GM23338 (cell line): ENCODE results near the gene FAM174C. TPM values are rescaled to one million over a fixed set of nuclear protein-coding genes. Genes with fewer than 3 reads are reported as not detected.

Source experiments
- ATAC-seq: fragments of 200-7000 bp; cut with Tn5 transposase; 3 replicates; pipeline ENCODE4 v1.9.1; 2020
- DNase-seq: peaks from one replicate; pipeline ENCODE4 v3.0.0-alpha.2; 2015; ENCODE audit warnings: low spot score
- H2AFZ ChIP-seq: fragments of 200-600 bp; sonication (generic); 2 replicates; pipeline ENCODE4 v1.8.0; 2016; ENCODE audit warnings: antibody characterized with exemption, mild to moderate bottlenecking, moderate library complexity
- H3F3A ChIP-seq: fragments of 200-600 bp; sonication (generic); replicated peaks from 2 replicates; pipeline ENCODE4 v1.8.0; 2017; ENCODE audit warnings: antibody characterized with exemption, mixed run types, low read depth
- H3K27ac ChIP-seq: fragments of 200-600 bp; sonication (generic); 2 replicates; pipeline ENCODE4 v1.6.1; 2016; ENCODE audit warnings: low read depth
- H3K27me3 ChIP-seq: fragments of 200-600 bp; sonication (generic); 2 replicates; pipeline ENCODE4 v1.8.0; 2016; ENCODE audit warnings: mild to moderate bottlenecking, mixed run types, moderate library complexity; ENCODE audit not compliant: insufficient read depth
- H3K36me3 ChIP-seq: fragments of 200-600 bp; sonication (generic); 2 replicates; pipeline ENCODE4 v1.8.0; 2016; ENCODE audit warnings: mild to moderate bottlenecking; ENCODE audit not compliant: insufficient read depth
- H3K4me1 ChIP-seq: fragments of 200-600 bp; sonication (generic); 2 replicates; pipeline ENCODE4 v1.8.0; 2016; ENCODE audit warnings: mild to moderate bottlenecking, moderate library complexity; ENCODE audit not compliant: insufficient read depth
- H3K4me2 ChIP-seq: fragments of 200-600 bp; sonication (generic); 2 replicates; pipeline ENCODE4 v1.7.1; 2017; ENCODE audit warnings: mixed run types
- H3K4me3 ChIP-seq: fragments of 200-600 bp; sonication (generic); 2 replicates; pipeline ENCODE4 v1.6.1; 2016; ENCODE audit warnings: mixed run types
- H3K79me2 ChIP-seq: fragments of 200-600 bp; sonication (generic); replicated peaks from 2 replicates; pipeline ENCODE4 v1.8.0; 2017; ENCODE audit warnings: mild to moderate bottlenecking; ENCODE audit not compliant: insufficient read depth
- H3K9me2 ChIP-seq: fragments of 200-600 bp; sonication (generic); 2 replicates; pipeline ENCODE4 v1.8.0; 2017; ENCODE audit not compliant: insufficient read depth
- H4K20me1 ChIP-seq: fragments of 200-600 bp; sonication (generic); replicated peaks from 2 replicates; pipeline ENCODE4 v1.8.0; 2017; ENCODE audit warnings: mild to moderate bottlenecking; ENCODE audit not compliant: insufficient read depth
- H3K27ac Mint-ChIP-seq: 2 replicates; pipeline ENCODE4 v1.8.0; 2020; ENCODE audit warnings: inconsistent platforms, mild to moderate bottlenecking, moderate library complexity, mixed read lengths
- H3K27me3 Mint-ChIP-seq: 3 replicates; pipeline ENCODE4 v1.8.0; 2022; ENCODE audit warnings: low read depth, mild to moderate bottlenecking, moderate library complexity, mixed read lengths, inconsistent platforms; ENCODE audit not compliant: insufficient read depth, poor library complexity
- H3K36me3 Mint-ChIP-seq: 3 replicates; pipeline ENCODE4 v1.8.0; 2021; ENCODE audit warnings: low read depth, mild to moderate bottlenecking, inconsistent platforms, moderate library complexity, mixed read lengths
- H3K4me1 Mint-ChIP-seq: 3 replicates; pipeline ENCODE4 v1.8.0; 2020; ENCODE audit warnings: mild to moderate bottlenecking, inconsistent platforms, mixed read lengths
- H3K4me3 Mint-ChIP-seq: 3 replicates; pipeline ENCODE4 v1.8.0; 2021; ENCODE audit warnings: moderate library complexity, mild to moderate bottlenecking, inconsistent platforms, mixed read lengths
- H3K9me3 Mint-ChIP-seq: 3 replicates; pipeline ENCODE4 v1.8.0; 2020; ENCODE audit warnings: moderate library complexity, mild to moderate bottlenecking, inconsistent platforms, mixed read lengths
- CREB1 ChIP-seq: fragments of 250-450 bp; sonication (Bioruptor Pico); IDR thresholded peaks from 2 replicates; pipeline ENCODE4 v1.5.0; 2020; ENCODE audit warnings: low read depth, mild to moderate bottlenecking, moderate library complexity
- JUNB ChIP-seq: IDR thresholded peaks from one replicate; pipeline ENCODE4 v1.6.1; 2016; ENCODE audit warnings: antibody characterized with exemption; ENCODE audit not compliant: unreplicated experiment
- ZNF331 ChIP-seq: fragments of 250-450 bp; sonication (Bioruptor Pico); IDR thresholded peaks from 2 replicates; pipeline ENCODE4 v1.5.0; 2020; ENCODE audit warnings: low read depth, mild to moderate bottlenecking, moderate library complexity
- polyA plus RNA-seq: library from polyadenylated mRNA; unstranded; fragments of >200 nt; fragmentation: Nextera tagmentation; extraction: Ambion mirVana; gene quantifications from 2 replicates; pipeline ENCODE4 v1.2.1, GENCODE V29; 2016
- total RNA-seq: library from RNA; depleted of rRNA; stranded (reverse); fragments of >200 nt; shearing (Covaris generic); gene quantifications from 2 replicates; pipeline ENCODE4 v1.2.3, GENCODE V29; 2014
- TF ChIP-seq, protein P1 (sequence below), 2 experiments: fragments of 200-600 bp in 1 of 2; sonication (generic) in 1 of 2; conservative IDR thresholded peaks; 2 replicates each; pipeline versions ENCODE4 v1.5.1 to v1.6.1; 2016 to 2017; ENCODE audit warnings: antibody characterized with exemption in 2 of 2, low read depth in 2 of 2, mild to moderate bottlenecking in 2 of 2, moderate library complexity in 1 of 2
- TF ChIP-seq, protein P2 (sequence below): fragments of 250-450 bp; sonication (Bioruptor Pico); IDR thresholded peaks from 2 replicates; pipeline ENCODE4 v1.5.0; 2020; ENCODE audit warnings: mild to moderate bottlenecking, moderate library complexity
- TF ChIP-seq, protein P3 (sequence below): IDR thresholded peaks from 2 replicates; pipeline ENCODE4 v1.6.1; 2016; ENCODE audit warnings: antibody characterized with exemption
- TF ChIP-seq, protein P4 (sequence below): IDR thresholded peaks from one replicate; pipeline ENCODE4 v1.6.1; 2018; ENCODE audit warnings: antibody characterized with exemption; ENCODE audit not compliant: unreplicated experiment

Gene FAM174C
- total and polyA plus RNA-seq, 2 experiments from 2014 or later, result 60.4 to 68.0 TPM

DNA sequence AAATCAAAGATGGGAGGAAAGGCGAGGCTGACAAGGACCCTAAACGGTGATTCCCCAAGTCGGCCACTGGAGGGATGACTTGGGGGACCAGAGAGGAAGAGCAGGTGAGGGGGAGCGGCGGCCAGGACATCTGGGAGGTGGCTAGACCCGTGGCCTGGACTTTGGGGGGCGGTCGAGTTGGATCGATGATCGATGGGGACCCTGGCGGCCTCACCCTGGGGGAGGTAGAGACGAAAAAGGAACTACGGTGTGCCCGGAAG is 13.9 kb upstream of the FAM174C start (continued):
- TF ChIP-seq, protein P1, sequence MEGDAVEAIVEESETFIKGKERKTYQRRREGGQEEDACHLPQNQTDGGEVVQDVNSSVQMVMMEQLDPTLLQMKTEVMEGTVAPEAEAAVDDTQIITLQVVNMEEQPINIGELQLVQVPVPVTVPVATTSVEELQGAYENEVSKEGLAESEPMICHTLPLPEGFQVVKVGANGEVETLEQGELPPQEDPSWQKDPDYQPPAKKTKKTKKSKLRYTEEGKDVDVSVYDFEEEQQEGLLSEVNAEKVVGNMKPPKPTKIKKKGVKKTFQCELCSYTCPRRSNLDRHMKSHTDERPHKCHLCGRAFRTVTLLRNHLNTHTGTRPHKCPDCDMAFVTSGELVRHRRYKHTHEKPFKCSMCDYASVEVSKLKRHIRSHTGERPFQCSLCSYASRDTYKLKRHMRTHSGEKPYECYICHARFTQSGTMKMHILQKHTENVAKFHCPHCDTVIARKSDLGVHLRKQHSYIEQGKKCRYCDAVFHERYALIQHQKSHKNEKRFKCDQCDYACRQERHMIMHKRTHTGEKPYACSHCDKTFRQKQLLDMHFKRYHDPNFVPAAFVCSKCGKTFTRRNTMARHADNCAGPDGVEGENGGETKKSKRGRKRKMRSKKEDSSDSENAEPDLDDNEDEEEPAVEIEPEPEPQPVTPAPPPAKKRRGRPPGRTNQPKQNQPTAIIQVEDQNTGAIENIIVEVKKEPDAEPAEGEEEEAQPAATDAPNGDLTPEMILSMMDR (conservative IDR thresholded peaks at IDR 0.05; ENCODE audit: low read depth in 2 of 2), result peak; percentile 35 to 39

DNA sequence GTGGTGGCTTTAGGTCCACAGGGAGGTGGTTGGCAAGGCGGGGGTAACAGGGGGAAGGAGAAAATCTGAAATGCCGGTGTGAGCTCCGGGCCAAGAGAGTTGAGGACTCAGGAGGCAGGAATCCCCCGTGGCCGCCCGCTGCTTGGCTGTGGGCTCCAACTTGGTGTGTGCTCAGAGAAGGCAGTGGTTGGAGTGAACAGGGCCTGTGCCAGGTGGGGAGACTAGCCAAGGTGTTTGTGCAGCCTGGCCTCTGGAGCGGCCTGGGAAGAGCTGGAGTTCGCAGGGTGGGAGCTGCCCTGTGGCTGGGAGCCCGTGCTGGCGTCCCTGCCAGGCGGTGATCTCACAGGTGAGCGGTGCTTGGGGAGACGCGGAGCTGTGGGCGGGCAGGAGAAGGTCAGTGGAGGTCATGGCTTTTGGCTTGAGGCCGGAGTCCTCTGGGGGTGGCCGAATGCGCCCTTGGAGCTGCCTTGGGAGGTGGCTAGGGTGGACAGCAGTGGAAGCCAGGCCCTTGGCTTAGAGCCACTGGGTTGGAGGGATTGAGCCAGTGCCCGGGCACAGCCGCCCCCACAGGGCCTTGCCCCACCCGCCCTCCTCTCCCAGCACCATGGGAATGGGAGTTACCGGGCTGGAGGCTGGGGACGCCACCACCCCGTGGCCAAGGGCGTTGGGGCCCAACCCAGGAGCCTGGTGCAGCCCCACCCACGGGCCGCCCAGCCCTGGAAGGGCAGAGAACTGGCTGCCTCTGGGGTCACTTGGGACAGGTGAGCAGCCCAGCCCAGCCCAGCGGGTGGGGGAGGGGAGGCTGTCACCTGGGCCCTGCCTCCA is 13.3 kb upstream of the FAM174C start:
- DNase-seq (no peak), ATAC-seq (peak; percentile 0; the same call in 2 of the 3 replicates)
- peak overlapping the region; percentile 100 for H3K4me2 ChIP-seq
- H3K27me3 ChIP-seq, result no peaks in the 10 kb centered on the region
- Mint-ChIP-seq H3K27me3 (peaks cover 38% of the 10 kb centered on the region), H3K9me3 (no peaks in the 10 kb centered on the region; the same call in 1 of the 3 replicates), H3K27ac (peak overlapping the region; percentile 94), H3K4me3 (peak overlapping the region; percentile 92), H3K4me1 (peaks cover 60% of the 10 kb centered on the region), H3K36me3 (peaks cover 29% of the 10 kb centered on the region)
- H3K79me2 ChIP-seq, result peaks cover 14% of the 10 kb centered on the region
- H3K4me3 ChIP-seq, result peak overlapping the region; percentile 95
- TF ChIP-seq CREB1 (CRISPR knock-in tag) (no peak), ZNF331 (CRISPR knock-in tag) (no peak), JUNB (no peak)
- TF ChIP-seq, protein P2, sequence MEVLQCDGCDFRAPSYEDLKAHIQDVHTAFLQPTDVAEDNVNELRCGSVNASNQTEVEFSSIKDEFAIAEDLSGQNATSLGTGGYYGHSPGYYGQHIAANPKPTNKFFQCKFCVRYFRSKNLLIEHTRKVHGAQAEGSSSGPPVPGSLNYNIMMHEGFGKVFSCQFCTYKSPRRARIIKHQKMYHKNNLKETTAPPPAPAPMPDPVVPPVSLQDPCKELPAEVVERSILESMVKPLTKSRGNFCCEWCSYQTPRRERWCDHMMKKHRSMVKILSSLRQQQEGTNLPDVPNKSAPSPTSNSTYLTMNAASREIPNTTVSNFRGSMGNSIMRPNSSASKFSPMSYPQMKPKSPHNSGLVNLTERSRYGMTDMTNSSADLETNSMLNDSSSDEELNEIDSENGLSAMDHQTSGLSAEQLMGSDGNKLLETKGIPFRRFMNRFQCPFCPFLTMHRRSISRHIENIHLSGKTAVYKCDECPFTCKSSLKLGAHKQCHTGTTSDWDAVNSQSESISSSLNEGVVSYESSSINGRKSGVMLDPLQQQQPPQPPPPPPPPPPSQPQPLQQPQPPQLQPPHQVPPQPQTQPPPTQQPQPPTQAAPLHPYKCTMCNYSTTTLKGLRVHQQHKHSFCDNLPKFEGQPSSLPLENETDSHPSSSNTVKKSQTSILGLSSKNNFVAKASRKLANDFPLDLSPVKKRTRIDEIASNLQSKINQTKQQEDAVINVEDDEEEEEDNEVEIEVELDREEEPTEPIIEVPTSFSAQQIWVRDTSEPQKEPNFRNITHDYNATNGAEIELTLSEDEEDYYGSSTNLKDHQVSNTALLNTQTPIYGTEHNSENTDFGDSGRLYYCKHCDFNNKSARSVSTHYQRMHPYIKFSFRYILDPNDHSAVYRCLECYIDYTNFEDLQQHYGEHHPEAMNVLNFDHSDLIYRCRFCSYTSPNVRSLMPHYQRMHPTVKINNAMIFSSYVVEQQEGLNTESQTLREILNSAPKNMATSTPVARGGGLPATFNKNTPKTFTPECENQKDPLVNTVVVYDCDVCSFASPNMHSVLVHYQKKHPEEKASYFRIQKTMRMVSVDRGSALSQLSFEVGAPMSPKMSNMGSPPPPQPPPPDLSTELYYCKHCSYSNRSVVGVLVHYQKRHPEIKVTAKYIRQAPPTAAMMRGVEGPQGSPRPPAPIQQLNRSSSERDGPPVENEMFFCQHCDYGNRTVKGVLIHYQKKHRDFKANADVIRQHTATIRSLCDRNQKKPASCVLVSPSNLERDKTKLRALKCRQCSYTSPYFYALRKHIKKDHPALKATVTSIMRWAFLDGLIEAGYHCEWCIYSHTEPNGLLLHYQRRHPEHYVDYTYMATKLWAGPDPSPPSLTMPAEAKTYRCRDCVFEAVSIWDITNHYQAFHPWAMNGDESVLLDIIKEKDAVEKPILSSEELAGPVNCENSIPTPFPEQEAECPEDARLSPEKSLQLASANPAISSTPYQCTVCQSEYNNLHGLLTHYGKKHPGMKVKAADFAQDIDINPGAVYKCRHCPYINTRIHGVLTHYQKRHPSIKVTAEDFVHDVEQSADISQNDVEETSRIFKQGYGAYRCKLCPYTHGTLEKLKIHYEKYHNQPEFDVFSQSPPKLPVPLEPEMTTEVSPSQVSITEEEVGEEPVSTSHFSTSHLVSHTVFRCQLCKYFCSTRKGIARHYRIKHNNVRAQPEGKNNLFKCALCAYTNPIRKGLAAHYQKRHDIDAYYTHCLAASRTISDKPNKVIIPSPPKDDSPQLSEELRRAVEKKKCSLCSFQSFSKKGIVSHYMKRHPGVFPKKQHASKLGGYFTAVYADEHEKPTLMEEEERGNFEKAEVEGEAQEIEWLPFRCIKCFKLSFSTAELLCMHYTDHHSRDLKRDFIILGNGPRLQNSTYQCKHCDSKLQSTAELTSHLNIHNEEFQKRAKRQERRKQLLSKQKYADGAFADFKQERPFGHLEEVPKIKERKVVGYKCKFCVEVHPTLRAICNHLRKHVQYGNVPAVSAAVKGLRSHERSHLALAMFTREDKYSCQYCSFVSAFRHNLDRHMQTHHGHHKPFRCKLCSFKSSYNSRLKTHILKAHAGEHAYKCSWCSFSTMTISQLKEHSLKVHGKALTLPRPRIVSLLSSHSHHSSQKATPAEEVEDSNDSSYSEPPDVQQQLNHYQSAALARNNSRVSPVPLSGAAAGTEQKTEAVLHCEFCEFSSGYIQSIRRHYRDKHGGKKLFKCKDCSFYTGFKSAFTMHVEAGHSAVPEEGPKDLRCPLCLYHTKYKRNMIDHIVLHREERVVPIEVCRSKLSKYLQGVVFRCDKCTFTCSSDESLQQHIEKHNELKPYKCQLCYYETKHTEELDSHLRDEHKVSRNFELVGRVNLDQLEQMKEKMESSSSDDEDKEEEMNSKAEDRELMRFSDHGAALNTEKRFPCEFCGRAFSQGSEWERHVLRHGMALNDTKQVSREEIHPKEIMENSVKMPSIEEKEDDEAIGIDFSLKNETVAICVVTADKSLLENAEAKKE, result no peak
- TF ChIP-seq, protein P3, sequence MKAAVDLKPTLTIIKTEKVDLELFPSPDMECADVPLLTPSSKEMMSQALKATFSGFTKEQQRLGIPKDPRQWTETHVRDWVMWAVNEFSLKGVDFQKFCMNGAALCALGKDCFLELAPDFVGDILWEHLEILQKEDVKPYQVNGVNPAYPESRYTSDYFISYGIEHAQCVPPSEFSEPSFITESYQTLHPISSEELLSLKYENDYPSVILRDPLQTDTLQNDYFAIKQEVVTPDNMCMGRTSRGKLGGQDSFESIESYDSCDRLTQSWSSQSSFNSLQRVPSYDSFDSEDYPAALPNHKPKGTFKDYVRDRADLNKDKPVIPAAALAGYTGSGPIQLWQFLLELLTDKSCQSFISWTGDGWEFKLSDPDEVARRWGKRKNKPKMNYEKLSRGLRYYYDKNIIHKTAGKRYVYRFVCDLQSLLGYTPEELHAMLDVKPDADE, result no peak
- TF ChIP-seq, protein P4, sequence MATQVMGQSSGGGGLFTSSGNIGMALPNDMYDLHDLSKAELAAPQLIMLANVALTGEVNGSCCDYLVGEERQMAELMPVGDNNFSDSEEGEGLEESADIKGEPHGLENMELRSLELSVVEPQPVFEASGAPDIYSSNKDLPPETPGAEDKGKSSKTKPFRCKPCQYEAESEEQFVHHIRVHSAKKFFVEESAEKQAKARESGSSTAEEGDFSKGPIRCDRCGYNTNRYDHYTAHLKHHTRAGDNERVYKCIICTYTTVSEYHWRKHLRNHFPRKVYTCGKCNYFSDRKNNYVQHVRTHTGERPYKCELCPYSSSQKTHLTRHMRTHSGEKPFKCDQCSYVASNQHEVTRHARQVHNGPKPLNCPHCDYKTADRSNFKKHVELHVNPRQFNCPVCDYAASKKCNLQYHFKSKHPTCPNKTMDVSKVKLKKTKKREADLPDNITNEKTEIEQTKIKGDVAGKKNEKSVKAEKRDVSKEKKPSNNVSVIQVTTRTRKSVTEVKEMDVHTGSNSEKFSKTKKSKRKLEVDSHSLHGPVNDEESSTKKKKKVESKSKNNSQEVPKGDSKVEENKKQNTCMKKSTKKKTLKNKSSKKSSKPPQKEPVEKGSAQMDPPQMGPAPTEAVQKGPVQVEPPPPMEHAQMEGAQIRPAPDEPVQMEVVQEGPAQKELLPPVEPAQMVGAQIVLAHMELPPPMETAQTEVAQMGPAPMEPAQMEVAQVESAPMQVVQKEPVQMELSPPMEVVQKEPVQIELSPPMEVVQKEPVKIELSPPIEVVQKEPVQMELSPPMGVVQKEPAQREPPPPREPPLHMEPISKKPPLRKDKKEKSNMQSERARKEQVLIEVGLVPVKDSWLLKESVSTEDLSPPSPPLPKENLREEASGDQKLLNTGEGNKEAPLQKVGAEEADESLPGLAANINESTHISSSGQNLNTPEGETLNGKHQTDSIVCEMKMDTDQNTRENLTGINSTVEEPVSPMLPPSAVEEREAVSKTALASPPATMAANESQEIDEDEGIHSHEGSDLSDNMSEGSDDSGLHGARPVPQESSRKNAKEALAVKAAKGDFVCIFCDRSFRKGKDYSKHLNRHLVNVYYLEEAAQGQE, result no peak
- peaks cover 60% of the 10 kb centered on the region for H3F3A ChIP-seq
- H3K27ac ChIP-seq, result peak overlapping the region; percentile 92; the same call in 1 of the 2 replicates
- peaks cover 14% of the 10 kb centered on the region for H4K20me1 ChIP-seq
- H3K4me1 ChIP-seq, result peaks cover 61% of the 10 kb centered on the region
- no peaks in the 10 kb centered on the region for H3K36me3 ChIP-seq
- H3K9me2 ChIP-seq, result no peaks in the 10 kb centered on the region
- no peak overlapping the region for H2AFZ ChIP-seq
